Sigmoid colon (tissue), 7 donors: ENCODE measurements around the gene RAPGEF2. TPM values are rescaled to one million over a fixed set of nuclear protein-coding genes. Genes with fewer than 3 reads are reported as not detected.

Experiments
- DNase-seq: peaks from one replicate; pipeline ENCODE4 v3.0.0-alpha.2; 2019
- H3K27ac ChIP-seq, 4 donors: fragments of 200-600 bp; sonication (generic); one replicate each; pipeline ENCODE4 v1.5.1; 2016 to 2019; ENCODE audit warnings: mild to moderate bottlenecking in 1 of 4
- H3K27me3 ChIP-seq, 3 donors: fragments of 200-600 bp; sonication (generic); one replicate each; pipeline ENCODE4 v1.5.1; 2019; ENCODE audit warnings: mild to moderate bottlenecking in 1 of 3
- H3K36me3 ChIP-seq, 4 donors: fragments of 200-600 bp; sonication (generic); one replicate each; pipeline ENCODE4 v1.5.1; 2016 to 2019
- H3K4me1 ChIP-seq, 4 donors: fragments of 200-600 bp; sonication (generic); one replicate each; pipeline ENCODE4 v1.5.1; 2017 to 2019
- H3K4me3 ChIP-seq, 4 donors: fragments of 200-600 bp; sonication (generic); one replicate each; pipeline ENCODE4 v1.5.1; 2017 to 2019; ENCODE audit warnings: mild to moderate bottlenecking in 2 of 4, moderate library complexity in 1 of 4
- H3K9me3 ChIP-seq, 4 donors: fragments of 200-600 bp in 3 of 4; sonication (generic) in 3 of 4; one replicate each; pipeline versions ENCODE4 v1.5.1 to v1.6.1; 2013 to 2019
- EP300 ChIP-seq, 4 donors: sonication (generic); formaldehyde crosslinking; IDR thresholded peaks; one replicate each; pipeline ENCODE4 v1.6.1; 2017; ENCODE audit warnings: antibody characterized with exemption in 4 of 4
- POLR2A ChIP-seq, 2 donors: fragments of 450-650 bp; IDR thresholded peaks; one replicate each; pipeline ENCODE4 v1.6.1; 2016; ENCODE audit warnings: antibody characterized with exemption in 2 of 2, mild to moderate bottlenecking in 2 of 2, moderate library complexity in 2 of 2
- POLR2AphosphoS5 ChIP-seq, 4 donors: sonication (generic); formaldehyde crosslinking; IDR thresholded peaks; one replicate each; pipeline ENCODE4 v1.6.1; 2017; ENCODE audit warnings: antibody characterized with exemption in 4 of 4
- WGBS, 2 donors: extraction: QIAGEN DNeasy Blood & Tissue Kit; methylation state at CpG; one replicate each; pipeline ENCODE4 v1.1.7; 2013; 5-methylcytosine and 5-hydroxymethylcytosine counted together
- intact Hi-C: fragments of 100-400 bp; cut with DNase I; formaldehyde crosslinking; loops from one replicate; pipeline ENCODE4 v1.15.1; 2023
- polyA plus RNA-seq, 3 donors: library from polyadenylated mRNA; stranded (reverse); fragments of 200-250 nt; gene quantifications; one replicate each; pipeline ENCODE4 v1.2.3, GENCODE V29; 2013
- total RNA-seq, 4 donors: library from RNA; depleted of rRNA; stranded (reverse); fragments of >200 nt; gene quantifications; one replicate each; pipeline ENCODE4 v1.1.0, GENCODE V29; 2016
- TF ChIP-seq, protein P1 (sequence below), 4 experiments: fragments of 450-650 bp in 3 of 4; fragments of 200-600 bp in 1 of 4; IDR thresholded peaks; one replicate each; pipeline ENCODE4 v1.5.1; 2016 to 2019; ENCODE audit warnings: antibody characterized with exemption in 4 of 4, mild to moderate bottlenecking in 3 of 4, moderate library complexity in 2 of 4
- donor health status: healthy with polysubstance abuse.
- donor health status: Bipolar disorder and iron deficiency.
- donor health status: healthy.

The RAPGEF2 gene
- total and polyA plus RNA-seq, 7 donors, result 7.8 to 63.1 (median 34.2) TPM

DNA sequence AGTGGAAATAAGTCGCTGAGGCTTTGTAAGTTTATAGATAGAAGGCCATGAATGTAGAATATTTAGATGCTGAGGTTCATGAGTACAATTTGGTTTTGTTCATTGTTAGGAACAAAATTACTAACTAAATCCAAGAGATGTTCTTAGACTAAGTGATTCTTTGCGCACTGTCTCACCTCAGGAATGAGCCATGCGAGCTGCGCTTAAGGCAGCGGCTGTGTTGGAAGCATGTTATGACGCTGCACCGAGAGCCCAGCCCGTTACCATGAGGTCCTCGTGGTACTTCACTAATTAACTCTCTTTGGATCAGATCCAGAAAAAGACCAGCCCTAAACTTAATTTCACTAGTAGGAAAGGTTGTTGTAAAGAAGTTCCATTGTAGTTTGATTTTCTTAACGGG lies 166.2 kb downstream of the RAPGEF2 start:
- Histone ChIP-seq H3K36me3 (no peaks in the 10 kb centered on the region), H3K4me1 (peaks cover 0 to 49% (median 28%) of the 10 kb centered on the region in 4 donors), H3K27ac (no peak overlapping the region), H3K4me3 (no peak overlapping the region), H3K9me3 (no peaks in the 10 kb centered on the region), H3K27me3 (no peaks in the 10 kb centered on the region)
- intact Hi-C loops, result no loop called here
- no peak for DNase-seq
- no peak for TF ChIP-seq POLR2AphosphoS5 (IDR thresholded peaks at IDR 0.05)
- TF ChIP-seq, protein P1, sequence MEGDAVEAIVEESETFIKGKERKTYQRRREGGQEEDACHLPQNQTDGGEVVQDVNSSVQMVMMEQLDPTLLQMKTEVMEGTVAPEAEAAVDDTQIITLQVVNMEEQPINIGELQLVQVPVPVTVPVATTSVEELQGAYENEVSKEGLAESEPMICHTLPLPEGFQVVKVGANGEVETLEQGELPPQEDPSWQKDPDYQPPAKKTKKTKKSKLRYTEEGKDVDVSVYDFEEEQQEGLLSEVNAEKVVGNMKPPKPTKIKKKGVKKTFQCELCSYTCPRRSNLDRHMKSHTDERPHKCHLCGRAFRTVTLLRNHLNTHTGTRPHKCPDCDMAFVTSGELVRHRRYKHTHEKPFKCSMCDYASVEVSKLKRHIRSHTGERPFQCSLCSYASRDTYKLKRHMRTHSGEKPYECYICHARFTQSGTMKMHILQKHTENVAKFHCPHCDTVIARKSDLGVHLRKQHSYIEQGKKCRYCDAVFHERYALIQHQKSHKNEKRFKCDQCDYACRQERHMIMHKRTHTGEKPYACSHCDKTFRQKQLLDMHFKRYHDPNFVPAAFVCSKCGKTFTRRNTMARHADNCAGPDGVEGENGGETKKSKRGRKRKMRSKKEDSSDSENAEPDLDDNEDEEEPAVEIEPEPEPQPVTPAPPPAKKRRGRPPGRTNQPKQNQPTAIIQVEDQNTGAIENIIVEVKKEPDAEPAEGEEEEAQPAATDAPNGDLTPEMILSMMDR (IDR thresholded peaks at IDR 0.05), result no peak
- TF ChIP-seq EP300 (IDR thresholded peaks at IDR 0.05), result no peak
- TF ChIP-seq POLR2A (IDR thresholded peaks at IDR 0.05), result no peak
- 90 to 92% methylated on average over 10 of the region's 10 CpGs for whole genome bisulfite sequencing, 2 donors

DNA sequence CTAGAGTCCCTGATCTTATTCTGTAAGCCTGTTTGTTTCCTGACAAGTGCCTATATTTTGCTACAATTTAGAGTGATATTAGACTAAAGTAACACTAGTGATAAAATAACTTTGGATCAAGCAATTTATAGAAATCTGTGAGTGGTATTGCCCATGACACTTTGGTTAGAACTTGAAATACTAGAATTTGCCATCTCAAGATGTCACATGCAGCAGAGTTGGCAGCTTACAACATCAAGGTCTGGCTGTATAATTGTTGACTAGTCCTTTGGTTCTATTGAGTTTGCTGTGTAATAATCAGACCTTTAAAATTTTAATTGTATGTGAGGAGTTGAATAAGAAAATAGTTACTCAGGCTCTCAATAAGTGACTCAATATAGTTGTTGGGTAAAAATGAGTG lies 167.1 kb downstream of the RAPGEF2 start:
- no peaks in the 10 kb centered on the region for H3K9me3 ChIP-seq
- H3K4me1 ChIP-seq, result peaks cover 0 to 55% (median 32%) of the 10 kb centered on the region in 4 donors
- H3K36me3 ChIP-seq, result no peaks in the 10 kb centered on the region
- intact Hi-C loops, result no loop called here
- H3K4me3 ChIP-seq, result no peak overlapping the region
- no peaks in the 10 kb centered on the region for H3K27me3 ChIP-seq
- H3K27ac ChIP-seq, result no peak overlapping the region
- TF ChIP-seq, protein P1 (IDR thresholded peaks at IDR 0.05), result no peak
- no peak for DNase-seq

DNA sequence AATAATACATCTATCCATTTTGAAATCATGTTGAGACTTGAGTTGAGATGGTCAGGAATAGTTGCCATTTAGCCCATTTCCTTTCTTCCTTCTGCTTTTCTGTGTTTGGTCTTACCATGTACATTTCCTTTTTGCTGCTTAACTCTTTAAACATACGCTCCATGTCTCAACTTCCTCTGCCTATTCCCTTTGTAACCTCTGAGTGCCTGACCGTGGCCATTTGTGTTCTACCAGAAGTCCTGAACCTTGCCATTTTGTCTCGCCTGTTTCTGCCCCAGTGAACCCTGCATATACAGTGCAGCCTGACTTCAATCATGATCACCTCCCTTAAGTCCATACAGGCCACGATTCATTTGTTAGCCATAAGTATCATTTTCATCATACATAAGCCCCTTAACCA lies 169.0 kb downstream of the RAPGEF2 start:
- 75 to 84% methylated on average over 4 of the region's 4 CpGs for WGBS, 2 donors
- no peaks in the 10 kb centered on the region for H3K27me3 ChIP-seq
- H3K36me3 ChIP-seq, result no peaks in the 10 kb centered on the region
- no peak overlapping the region for H3K4me3 ChIP-seq
- intact Hi-C loops, result no loop called here
- TF ChIP-seq, protein P1 (IDR thresholded peaks at IDR 0.05), result no peak
- TF ChIP-seq POLR2A (IDR thresholded peaks at IDR 0.05), result no peak
- no peak for TF ChIP-seq POLR2AphosphoS5 (IDR thresholded peaks at IDR 0.05)
- no peak for TF ChIP-seq EP300 (IDR thresholded peaks at IDR 0.05)
- no peak for DNase-seq
- no peaks in the 10 kb centered on the region for H3K9me3 ChIP-seq
- H3K27ac ChIP-seq, result no peak overlapping the region
- peaks cover 0 to 52% (median 29%) of the 10 kb centered on the region in 4 donors for H3K4me1 ChIP-seq

DNA sequence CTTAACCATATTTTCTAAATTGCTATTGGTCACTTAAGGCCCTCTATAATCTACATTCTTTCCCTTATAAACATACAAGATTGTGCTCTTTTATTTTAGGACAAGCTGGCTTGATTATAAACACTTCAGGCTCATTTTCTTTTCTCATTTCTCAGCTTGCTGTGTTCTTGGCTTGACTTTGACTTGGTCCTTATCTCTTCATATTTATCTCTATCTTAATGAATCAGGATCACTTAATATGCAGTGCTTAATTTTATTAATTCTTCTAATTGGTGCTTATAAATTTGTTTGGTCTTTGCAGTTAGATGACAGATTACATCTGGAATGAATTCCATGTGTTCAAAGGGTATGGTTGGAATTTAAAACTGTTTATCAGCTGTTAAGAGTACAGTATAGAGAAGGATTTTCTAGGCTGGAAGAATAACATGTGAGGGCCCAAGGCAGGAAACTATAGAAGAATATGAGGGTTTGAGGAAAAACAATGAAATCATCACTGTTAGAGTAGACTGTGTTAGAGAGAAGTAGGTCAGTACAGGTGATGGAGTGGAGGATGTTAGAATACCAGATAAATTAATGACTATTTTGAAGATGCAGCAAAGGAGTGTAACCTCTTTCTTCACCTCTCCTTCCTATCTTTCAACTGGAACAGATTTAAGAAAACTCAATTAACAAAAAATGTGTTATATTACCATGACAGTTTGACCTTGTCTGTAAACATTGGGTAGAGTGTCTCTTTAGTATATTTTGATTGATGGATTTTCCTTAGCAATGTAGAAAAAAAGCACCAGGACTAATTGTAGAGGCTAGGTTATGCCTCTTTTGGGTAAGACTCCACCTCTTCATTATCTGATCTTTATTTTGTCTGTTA lies 169.6 kb downstream of the RAPGEF2 start:
- intact Hi-C loops, result no loop called here
- no peak overlapping the region for H3K27ac ChIP-seq
- peaks cover 0 to 46% (median 24%) of the 10 kb centered on the region in 4 donors for H3K4me1 ChIP-seq

More for the DNA sequence above, 169.6 kb downstream of the RAPGEF2 start:
- DNase-seq, result no peak
- TF ChIP-seq, protein P1 (IDR thresholded peaks at IDR 0.05), result no peak
- no peak for TF ChIP-seq POLR2A (IDR thresholded peaks at IDR 0.05)
- TF ChIP-seq EP300 (IDR thresholded peaks at IDR 0.05), result no peak
- Histone ChIP-seq H3K27me3 (no peaks in the 10 kb centered on the region), H3K36me3 (no peaks in the 10 kb centered on the region), H3K9me3 (no peaks in the 10 kb centered on the region), H3K4me3 (no peak overlapping the region)
